Adipocyte (in vitro differentiated cells): Measurements from ENCODE around the gene BAAT.

ENCODE experiments used
- DNase-seq: peaks from one replicate; pipeline ENCODE4 v3.0.0-alpha.2; 2015; ENCODE audit warnings: low read depth
- H3K27me3 ChIP-seq: replicated peaks from 2 replicates; pipeline ENCODE4 v1.7.0; 2013; ENCODE audit warnings: mild to moderate bottlenecking, low read length, moderate library complexity; ENCODE audit not compliant: control insufficient read depth, insufficient read depth
- H3K36me3 ChIP-seq: 2 replicates; pipeline ENCODE4 v1.7.0; 2013; ENCODE audit warnings: low read length, mild to moderate bottlenecking, moderate library complexity; ENCODE audit not compliant: control insufficient read depth, insufficient read depth, severe bottlenecking
- H3K4me1 ChIP-seq: 2 replicates; pipeline ENCODE4 v1.7.0; 2013; ENCODE audit warnings: mild to moderate bottlenecking, low read length, moderate library complexity; ENCODE audit not compliant: control insufficient read depth, insufficient read depth
- H3K4me3 ChIP-seq: 2 replicates; pipeline ENCODE4 v1.7.0; 2013; ENCODE audit warnings: mild to moderate bottlenecking, low read length, moderate library complexity
- H3K9ac ChIP-seq: 2 replicates; pipeline ENCODE4 v1.7.0; 2013; ENCODE audit warnings: mild to moderate bottlenecking, low read length, moderate library complexity
- H3K9me3 ChIP-seq: 2 replicates; pipeline ENCODE4 v1.7.0; 2013; ENCODE audit warnings: mild to moderate bottlenecking, low read length, moderate library complexity; ENCODE audit not compliant: control insufficient read depth

The BAAT gene

DNA sequence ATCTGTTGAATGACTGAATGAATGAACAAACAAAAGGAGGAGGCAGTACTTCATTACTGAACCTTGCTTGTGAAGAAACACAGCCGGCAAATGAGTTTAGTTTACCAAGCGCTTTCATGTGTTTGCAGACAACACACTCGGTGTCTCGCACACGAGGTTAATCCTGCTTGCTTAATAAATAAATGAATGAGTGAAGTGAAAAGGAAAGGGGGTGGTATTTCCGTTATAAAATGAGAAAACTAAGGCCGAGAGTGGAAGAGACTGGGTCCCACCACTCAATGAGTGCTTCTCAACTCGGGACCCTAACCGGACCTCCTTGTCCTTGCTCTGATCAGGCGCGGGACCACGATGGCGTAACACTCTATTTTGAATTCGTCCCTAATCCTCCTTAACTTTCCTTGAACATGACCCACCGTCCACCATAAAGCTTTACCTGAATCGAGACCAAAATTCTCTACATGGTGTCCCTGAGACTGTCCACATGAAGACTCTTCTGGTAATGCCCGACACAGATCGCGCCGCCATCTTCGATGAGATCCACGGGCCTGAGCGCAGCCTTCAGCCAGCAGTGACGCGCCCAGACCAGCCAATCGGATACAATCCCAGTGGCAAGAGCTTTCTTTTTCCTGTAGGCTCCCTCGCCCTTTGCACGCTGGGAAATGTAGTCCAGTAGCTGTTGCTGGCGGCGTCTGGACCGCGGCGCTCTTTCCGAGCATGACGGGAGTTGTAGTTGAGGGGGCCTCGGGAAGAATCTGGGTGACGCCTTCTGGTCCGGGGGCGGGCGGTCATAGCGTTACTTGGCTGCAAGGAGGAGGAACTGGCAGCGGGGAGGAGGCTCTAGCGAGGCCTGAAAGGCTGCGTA, 13.5 kb upstream of the BAAT start, which contains the start of the genes MRPL50 and ZNF189:
Gene MRPL50, minus strand, starts transcription at position 551 of the 862 bp plus-strand sequence. Its CDS starts 26 bp downstream, at position 525.
Gene ZNF189, plus strand, starts transcription at position 784 of the 862 bp plus-strand sequence. CDS start 306 bp downstream, outside the sequence.
- H3K9me3 ChIP-seq: peaks cover 4% of the 10 kb centered on the region
- peak within 1 kb of the TSS; percentile 97 for H3K9ac ChIP-seq
- H3K27me3 ChIP-seq: no peaks in the 10 kb centered on the region
- H3K36me3 ChIP-seq: peaks cover 32% of the 10 kb centered on the region
- peak within 1 kb of the TSS; percentile 98 for H3K4me3 ChIP-seq
- H3K4me1 ChIP-seq: peaks cover 25% of the 10 kb centered on the region
- peak; percentile 100 for DNase-seq

DNA sequence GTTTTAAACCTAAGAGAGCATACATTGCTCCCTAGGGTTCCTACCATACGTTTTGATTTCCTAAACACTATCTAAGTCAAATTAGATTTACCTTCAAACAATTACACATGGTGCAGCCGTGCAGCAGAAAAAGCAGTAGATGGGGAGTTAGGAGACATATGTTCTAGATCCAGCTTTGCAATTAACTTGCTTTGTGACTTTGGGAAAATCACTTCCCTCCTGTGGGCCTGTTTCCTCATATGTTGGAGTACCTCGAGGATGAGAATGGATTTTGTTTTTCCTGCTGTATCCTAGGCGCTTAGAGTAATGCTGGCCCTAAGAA, 12.9 kb upstream of the BAAT start:
- Histone ChIP-seq H3K9me3 (peaks cover under 1% of the 10 kb centered on the region), H3K4me1 (peaks cover 25% of the 10 kb centered on the region), H3K27me3 (no peaks in the 10 kb centered on the region), H3K4me3 (peak overlapping the region; percentile 98), H3K36me3 (peaks cover 26% of the 10 kb centered on the region), H3K9ac (peak overlapping the region; percentile 97)
- DNase-seq: no peak

DNA sequence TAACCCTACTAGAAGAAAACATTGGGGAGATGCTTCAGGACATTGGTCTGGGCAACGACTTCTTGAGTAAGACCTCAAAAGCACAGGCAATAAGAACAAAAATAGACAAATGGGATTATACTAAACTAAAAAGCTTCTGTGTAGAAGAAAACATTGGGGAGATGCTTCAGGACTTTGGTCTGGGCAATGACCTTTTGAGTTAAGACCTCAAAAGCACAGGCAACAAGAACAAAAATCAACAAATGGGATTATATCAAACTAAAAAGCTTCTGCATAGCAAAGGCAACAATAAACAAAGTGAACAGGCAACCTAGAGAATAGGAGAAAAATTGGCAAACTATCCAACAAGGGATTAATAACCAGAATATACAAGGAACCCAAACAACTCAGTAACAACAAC, 9.9 kb upstream of the BAAT start:
- H3K27me3 ChIP-seq: no peaks in the 10 kb centered on the region
- no peak overlapping the region for H3K9ac ChIP-seq
- no peak overlapping the region for H3K4me3 ChIP-seq
- no peak for DNase-seq
- H3K4me1 ChIP-seq: peaks cover 8% of the 10 kb centered on the region
- H3K9me3 ChIP-seq: no peaks in the 10 kb centered on the region
- H3K36me3 ChIP-seq: peaks cover 10% of the 10 kb centered on the region

DNA sequence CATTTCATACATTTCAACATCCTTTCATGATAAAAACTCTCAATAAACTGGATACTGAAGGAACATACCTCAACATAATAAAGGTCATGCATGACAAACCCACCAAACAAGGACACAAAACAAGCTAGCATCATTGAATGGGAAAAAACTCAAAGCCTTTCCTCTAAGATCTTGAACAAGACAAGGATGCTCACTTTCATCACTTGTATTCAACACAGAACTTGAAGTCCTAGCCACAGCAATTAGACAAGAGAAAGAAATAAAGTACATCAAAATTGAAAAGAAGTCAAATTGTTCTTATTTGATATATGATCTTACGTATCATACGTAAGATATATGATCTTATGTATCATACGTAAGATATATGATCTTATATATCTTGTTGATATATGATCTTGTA, 8.3 kb upstream of the BAAT start:
- Histone ChIP-seq H3K4me3 (no peak overlapping the region), H3K9me3 (no peaks in the 10 kb centered on the region), H3K4me1 (peaks cover 7% of the 10 kb centered on the region), H3K27me3 (no peaks in the 10 kb centered on the region), H3K9ac (no peak overlapping the region), H3K36me3 (peaks cover 25% of the 10 kb centered on the region)
- no peak for DNase-seq

DNA sequence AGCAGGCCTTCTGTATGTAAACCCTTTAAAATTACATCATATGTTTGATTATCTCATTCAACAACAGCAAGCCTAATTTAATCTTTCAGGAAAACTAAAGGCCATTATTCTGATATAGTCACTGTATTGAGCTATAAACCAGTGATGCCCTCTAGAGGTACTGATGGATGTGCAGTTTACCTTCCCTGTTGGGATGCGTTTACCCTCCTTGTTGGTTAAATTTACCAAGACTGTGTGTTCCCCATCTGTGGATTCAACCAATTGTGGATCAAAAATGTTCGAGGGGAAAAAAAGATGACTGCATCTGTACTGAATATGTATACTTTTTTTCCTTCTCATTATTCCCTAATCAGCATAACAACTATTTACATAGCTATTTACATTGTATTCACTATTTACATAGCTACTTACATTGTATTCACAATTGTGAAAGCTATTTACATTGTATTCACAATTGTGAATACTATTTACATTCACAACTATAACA, 3.7 kb upstream of the BAAT start:
- H3K4me1 ChIP-seq: no peaks in the 10 kb centered on the region
- H3K27me3 ChIP-seq: no peaks in the 10 kb centered on the region
- peaks cover 5% of the 10 kb centered on the region for H3K9me3 ChIP-seq
- peaks cover 27% of the 10 kb centered on the region for H3K36me3 ChIP-seq
- H3K4me3 ChIP-seq: no peak overlapping the region
- no peak for DNase-seq
- H3K9ac ChIP-seq: no peak overlapping the region

DNA sequence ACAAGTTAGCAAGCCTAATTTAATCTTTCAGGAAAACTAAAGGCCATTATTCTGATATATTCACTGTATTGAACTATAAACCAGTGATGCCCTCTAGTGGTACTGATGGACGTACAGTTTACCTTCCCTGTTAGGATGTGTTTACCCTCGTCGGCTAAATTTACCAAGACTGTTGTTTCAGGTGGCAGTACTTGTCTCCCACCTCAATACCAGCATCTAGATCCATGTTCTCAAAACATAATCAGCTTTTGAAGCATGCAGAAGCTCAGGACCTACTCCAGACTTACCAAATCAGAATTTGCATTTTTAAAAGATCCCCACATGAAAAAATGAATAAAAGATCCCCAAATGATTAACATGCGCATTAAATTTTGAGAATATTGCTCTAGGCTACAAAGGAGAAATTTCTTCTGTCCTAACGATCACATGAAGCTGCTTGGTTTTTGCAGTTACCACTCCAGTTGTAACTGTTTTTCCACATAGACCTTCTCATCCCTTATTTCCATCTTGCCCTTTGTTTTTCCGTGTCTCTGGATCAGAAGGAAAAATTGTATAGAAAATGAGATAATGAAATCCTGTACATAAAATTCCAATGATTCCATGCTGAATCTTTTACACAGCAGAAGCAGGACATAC, 3.2 kb upstream of the BAAT start:
- H3K27me3 ChIP-seq: no peaks in the 10 kb centered on the region
- peaks cover 5% of the 10 kb centered on the region for H3K9me3 ChIP-seq
- peak; percentile 58 for DNase-seq
- no peaks in the 10 kb centered on the region for H3K4me1 ChIP-seq
- H3K36me3 ChIP-seq: peaks cover 27% of the 10 kb centered on the region
- H3K4me3 ChIP-seq: no peak overlapping the region
- H3K9ac ChIP-seq: no peak overlapping the region

DNA sequence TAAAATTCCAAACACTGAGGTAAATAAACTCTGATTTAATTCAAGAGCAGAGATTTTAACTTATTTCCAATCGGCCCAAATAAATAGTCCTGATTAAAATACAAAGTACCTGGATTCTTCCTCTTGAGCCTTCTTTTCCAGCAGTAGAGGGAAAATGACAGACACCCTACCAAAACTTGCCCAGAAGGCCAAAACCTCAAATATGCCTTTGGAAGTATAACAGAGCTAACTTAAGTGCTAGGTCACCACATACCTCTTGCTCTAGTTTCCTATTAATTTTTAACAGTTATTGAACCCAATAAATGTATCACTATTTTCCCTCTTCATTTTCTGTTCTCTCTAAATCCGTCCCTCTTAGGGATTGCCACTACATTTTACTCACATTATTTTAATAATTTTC, 1.4 kb downstream of the BAAT start:
- no peak overlapping the region for H3K4me3 ChIP-seq
- no peaks in the 10 kb centered on the region for H3K4me1 ChIP-seq
- no peaks in the 10 kb centered on the region for H3K27me3 ChIP-seq
- no peak overlapping the region for H3K9ac ChIP-seq
- peaks cover 4% of the 10 kb centered on the region for H3K36me3 ChIP-seq
- peaks cover 5% of the 10 kb centered on the region for H3K9me3 ChIP-seq
- DNase-seq: no peak

DNA sequence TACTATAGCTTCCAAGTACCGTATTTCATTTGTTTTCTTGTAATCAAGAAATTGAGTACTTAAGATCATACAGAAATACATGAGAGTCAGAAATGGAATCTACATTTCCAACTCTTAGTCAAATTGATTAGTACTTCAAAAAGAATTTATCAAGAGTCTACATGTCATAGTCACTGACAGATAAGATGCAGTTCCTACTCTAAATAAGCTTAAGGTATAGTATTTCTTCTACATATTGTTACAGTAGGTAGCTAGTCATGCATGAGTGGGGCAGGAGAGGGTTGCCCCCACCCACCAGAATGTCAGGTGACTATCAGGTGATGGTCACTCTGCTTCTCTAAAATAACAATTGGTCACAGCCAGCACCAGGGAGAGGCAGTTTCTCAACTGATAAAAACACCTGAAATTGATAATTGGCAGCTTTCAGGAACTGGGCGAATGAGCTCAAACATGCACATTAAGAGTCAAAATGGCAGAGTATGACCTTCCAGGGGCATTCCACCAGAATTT, 2.9 kb downstream of the BAAT start:
- Histone ChIP-seq H3K4me3 (no peak overlapping the region), H3K4me1 (no peaks in the 10 kb centered on the region), H3K27me3 (no peaks in the 10 kb centered on the region), H3K36me3 (no peaks in the 10 kb centered on the region), H3K9me3 (peaks cover 5% of the 10 kb centered on the region), H3K9ac (no peak overlapping the region)
- DNase-seq: no peak

DNA sequence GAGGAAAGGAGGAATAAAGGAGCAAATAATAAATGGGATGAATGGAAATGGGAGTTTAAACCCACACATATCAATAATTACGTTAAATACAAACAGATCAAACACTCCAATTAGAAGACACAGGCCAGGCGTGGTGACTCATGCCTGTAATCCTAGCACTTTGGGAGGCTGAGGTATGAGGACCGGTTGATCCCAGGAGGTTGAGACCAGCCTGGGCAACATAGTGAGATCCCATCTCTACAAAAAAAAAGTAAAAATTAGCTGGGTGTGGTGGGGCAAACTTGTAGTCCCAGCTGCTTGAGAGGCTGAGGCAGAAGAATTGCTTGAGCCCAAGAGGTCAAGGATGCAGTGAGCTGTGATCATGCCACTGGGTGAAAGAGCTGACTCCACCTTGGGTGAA, 3.7 kb downstream of the BAAT start:
- Histone ChIP-seq H3K27me3 (no peaks in the 10 kb centered on the region), H3K4me3 (no peak overlapping the region), H3K9me3 (peaks cover 5% of the 10 kb centered on the region), H3K36me3 (no peaks in the 10 kb centered on the region), H3K4me1 (peaks cover 4% of the 10 kb centered on the region), H3K9ac (no peak overlapping the region)
- DNase-seq: no peak

DNA sequence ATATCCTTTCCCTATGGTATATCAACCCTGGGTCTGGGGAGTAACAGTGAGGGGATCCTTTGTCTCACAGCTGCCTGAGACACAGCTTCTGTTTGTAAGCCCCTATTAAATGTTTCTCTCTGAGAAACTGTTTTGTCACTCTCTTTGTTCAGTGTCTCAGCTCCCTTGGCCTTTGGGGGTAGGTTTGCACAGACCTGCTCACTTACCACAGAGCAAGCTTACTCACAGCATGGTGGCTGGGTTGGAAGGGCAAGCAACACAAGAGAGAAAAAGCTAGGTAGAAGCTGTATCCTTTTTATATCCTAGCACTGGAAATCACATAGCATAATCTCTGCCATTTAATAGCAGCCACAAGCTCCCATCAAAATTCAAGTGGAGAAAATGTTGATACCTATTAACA, 4.5 kb downstream of the BAAT start:
- DNase-seq: no peak
- Histone ChIP-seq H3K4me3 (no peak overlapping the region), H3K9me3 (peaks cover 3% of the 10 kb centered on the region), H3K9ac (no peak overlapping the region), H3K27me3 (no peaks in the 10 kb centered on the region), H3K36me3 (no peaks in the 10 kb centered on the region), H3K4me1 (peaks cover 4% of the 10 kb centered on the region)

DNA sequence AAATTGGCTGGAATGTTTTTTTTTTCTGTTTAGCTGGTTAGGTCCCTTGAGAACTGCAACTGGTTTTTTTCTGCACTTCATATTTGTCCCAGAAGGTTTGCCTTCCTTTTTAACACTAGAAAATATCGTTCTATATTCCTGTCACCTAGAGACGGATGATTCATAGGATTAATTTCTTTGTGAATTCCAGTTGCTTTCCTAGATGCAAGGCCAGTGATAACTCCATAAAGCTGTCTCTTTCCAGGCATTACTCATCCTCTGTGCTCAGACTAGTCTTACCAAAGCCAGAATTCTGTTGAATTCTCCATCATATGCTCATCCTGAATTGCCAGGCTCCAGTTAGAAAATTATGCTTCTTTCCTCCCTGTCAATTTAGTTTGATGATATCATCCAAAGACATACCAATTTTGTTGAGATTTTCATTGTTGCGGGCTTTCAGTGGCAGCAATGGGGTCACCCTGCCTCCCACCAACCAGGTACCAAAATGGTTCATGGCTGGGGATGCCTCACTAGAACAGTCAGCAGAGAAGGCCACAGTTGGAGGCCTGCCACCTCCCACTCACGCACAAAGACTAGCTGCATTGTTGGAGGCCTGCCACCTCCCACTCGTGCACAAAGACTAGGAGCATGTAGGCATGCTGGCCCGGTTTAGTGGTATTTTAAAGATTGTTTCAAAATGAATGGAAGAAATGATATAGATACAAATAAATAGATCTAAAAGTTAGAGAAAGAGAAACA, 8.5 kb downstream of the BAAT start:
- H3K4me1 ChIP-seq: peaks cover 4% of the 10 kb centered on the region
- H3K9me3 ChIP-seq: no peaks in the 10 kb centered on the region
- H3K36me3 ChIP-seq: no peaks in the 10 kb centered on the region
- no peak overlapping the region for H3K4me3 ChIP-seq
- H3K9ac ChIP-seq: no peak overlapping the region
- DNase-seq: no peak
- no peaks in the 10 kb centered on the region for H3K27me3 ChIP-seq
